HEK293T (cell line): ENCODE data around the gene NEK5.

Source experiments
- CTCF ChIA-PET: fragments of 350-600 bp; formaldehyde crosslinking; extraction: SDS; loops from one replicate; lab custom pipeline; 2021; ENCODE audit warnings: antibody characterized with exemption, inconsistent platforms; lab: Yijun Ruan, JAX
- POLR2A ChIA-PET: fragments of 350-600 bp; formaldehyde crosslinking; extraction: SDS; loops from one replicate; lab custom pipeline; 2020; ENCODE audit warnings: antibody characterized with exemption, inconsistent platforms; lab: Yijun Ruan, JAX
- DNase-seq: peaks from one replicate; pipeline ENCODE4 v3.0.0; 2012; ENCODE audit warnings: mixed read lengths; ENCODE audit errors: extremely low spot score
- BHLHE40 ChIP-seq: fragments of 450-650 bp; IDR thresholded peaks from 2 replicates; pipeline ENCODE4 v1.6.1; 2016; ENCODE audit warnings: mild to moderate bottlenecking, moderate library complexity, borderline replicate concordance
- CTBP1 ChIP-seq: fragments of 450-650 bp; IDR thresholded peaks from 2 replicates; pipeline ENCODE4 v1.6.1; 2016; ENCODE audit warnings: borderline replicate concordance
- ELF4 ChIP-seq: fragments of 450-650 bp; IDR thresholded peaks from 2 replicates; pipeline ENCODE4 v1.6.1; 2017; ENCODE audit warnings: antibody characterized with exemption
- FOXA1 ChIP-seq: fragments of 450-650 bp; IDR thresholded peaks from 2 replicates; pipeline ENCODE4 v1.6.1; 2016; ENCODE audit warnings: mild to moderate bottlenecking
- FOXK2 ChIP-seq: fragments of 450-650 bp; IDR thresholded peaks from 2 replicates; pipeline ENCODE4 v1.6.1; 2016; ENCODE audit warnings: mild to moderate bottlenecking
- FOXM1 ChIP-seq: fragments of 450-650 bp; IDR thresholded peaks from 2 replicates; pipeline ENCODE4 v1.6.1; 2017; ENCODE audit warnings: mild to moderate bottlenecking, borderline replicate concordance
- HDGF ChIP-seq: fragments of 450-650 bp; IDR thresholded peaks from 2 replicates; pipeline ENCODE4 v1.6.1; 2017; ENCODE audit warnings: antibody characterized with exemption, borderline replicate concordance
- L3MBTL2 ChIP-seq: fragments of 450-650 bp; conservative IDR thresholded peaks from 2 replicates; pipeline ENCODE4 v1.6.1; 2016; ENCODE audit warnings: mild to moderate bottlenecking
- LEF1 ChIP-seq: fragments of 450-650 bp; IDR thresholded peaks from 2 replicates; pipeline ENCODE4 v1.6.1; 2017; ENCODE audit warnings: mild to moderate bottlenecking, borderline replicate concordance
- SP1 ChIP-seq: fragments of 450-650 bp; IDR thresholded peaks from 2 replicates; pipeline ENCODE4 v1.6.1; 2017
- SUZ12 ChIP-seq: fragments of 450-650 bp; IDR thresholded peaks from 2 replicates; pipeline ENCODE4 v1.6.1; 2016; ENCODE audit warnings: mild to moderate bottlenecking
- ZNF384 ChIP-seq: fragments of 450-650 bp; IDR thresholded peaks from 2 replicates; pipeline ENCODE4 v1.6.1; 2016
- TF ChIP-seq, protein P1 (sequence below): fragments of 450-650 bp; IDR thresholded peaks from 2 replicates; pipeline ENCODE4 v1.6.1; 2016

NEK5 gene

DNA sequence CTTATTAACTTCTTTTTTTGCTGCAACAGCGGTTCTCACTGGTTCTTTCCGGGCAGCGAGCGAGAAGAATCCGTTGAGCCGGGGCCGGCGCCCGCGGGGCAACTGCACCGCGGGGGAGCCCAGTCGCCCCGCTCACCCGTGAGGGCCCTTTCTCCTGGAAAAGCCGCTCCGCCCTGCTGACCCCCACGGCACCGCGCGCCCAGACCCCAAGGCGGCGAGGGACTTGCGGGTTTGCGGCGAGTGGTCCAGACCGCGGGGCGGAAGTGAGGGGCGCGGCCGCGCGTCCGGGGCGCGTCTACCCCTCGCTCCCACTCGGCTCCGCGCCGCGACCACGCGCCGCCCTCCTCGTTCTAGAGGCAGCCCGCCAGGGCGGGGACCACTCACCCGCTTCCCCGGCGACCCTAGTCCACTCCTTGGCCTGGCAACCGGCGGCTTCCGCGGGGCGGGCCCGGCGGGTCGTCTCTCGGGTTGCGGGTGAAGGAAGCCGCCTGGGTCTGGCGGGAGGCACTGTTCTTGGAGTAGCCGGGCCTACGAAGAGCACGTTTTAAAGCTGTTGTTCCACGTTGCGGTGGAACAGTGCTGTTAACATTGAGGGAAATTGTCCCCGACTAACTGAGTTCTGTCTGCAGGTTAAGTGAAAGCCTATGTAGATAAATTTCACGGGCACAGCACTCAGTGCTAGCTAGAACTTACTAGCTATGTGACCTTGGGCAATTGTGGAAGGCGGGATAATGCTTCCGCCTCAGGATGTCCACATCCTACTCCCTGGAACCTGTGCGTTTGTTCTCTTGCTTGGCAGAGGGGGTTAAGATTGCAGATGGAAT is 30.5 kb upstream of the NEK5 start, which contains the start of gene NEK3:
Gene NEK3 (minus strand): TSS at position 439 of the 824 bp plus-strand sequence. CDS start 3,406 bp downstream, outside the sequence.
- ChIA-PET POLR2A (no interaction called here), CTCF (interaction anchor here (1.1 kb wide), 1 partner anchor 292 kb away, joined by 3 read pairs; no protein-coding TSS in a partner anchor)
- TF ChIP-seq L3MBTL2: peak; percentile 100
- TF ChIP-seq, protein P1, sequence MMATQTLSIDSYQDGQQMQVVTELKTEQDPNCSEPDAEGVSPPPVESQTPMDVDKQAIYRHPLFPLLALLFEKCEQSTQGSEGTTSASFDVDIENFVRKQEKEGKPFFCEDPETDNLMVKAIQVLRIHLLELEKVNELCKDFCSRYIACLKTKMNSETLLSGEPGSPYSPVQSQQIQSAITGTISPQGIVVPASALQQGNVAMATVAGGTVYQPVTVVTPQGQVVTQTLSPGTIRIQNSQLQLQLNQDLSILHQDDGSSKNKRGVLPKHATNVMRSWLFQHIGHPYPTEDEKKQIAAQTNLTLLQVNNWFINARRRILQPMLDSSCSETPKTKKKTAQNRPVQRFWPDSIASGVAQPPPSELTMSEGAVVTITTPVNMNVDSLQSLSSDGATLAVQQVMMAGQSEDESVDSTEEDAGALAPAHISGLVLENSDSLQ: no peak
- no peak for TF ChIP-seq CTBP1
- peak; percentile 87 for DNase-seq

DNA sequence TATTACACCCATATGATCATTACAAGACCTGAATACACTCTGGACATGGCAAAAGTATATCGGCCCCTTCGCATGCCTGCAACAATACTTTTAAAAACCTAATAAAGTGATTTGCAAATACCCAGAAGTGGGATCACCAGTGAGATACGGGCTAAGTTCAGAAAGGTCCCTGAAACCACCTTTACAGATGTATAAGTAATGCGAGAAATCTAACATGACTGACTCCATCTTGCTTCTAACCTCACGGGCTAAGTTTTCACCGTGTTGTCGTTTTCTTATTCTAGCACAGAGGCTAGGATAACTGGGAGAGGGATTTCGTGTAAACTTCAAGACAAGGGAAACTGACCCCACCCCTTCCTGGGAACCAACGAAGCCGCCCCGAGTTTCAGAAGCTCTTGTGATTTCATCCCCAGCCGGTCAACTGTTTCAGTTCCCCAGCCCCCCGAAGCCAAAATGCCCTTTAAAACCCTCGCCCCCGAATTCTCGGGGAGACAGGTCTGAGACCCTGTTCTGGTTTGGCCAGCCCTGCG is 29.8 kb upstream of the NEK5 start:
- POLR2A ChIA-PET: no interaction called here
- TF ChIP-seq L3MBTL2: peak; percentile 28; the same call in 1 of the 2 replicates
- TF ChIP-seq BHLHE40: no peak
- peak; percentile 8 for DNase-seq
- CTCF ChIA-PET: no interaction called here

GRCh38 chr13:52156724-52157261 is 27.9 kb upstream of the NEK5 start:
- TF ChIP-seq, protein P1: no peak
- TF ChIP-seq HDGF (no peak), SUZ12 (no peak), FOXK2 (no peak), BHLHE40 (no peak), CTBP1 (no peak), ELF4 (no peak), LEF1 (no peak), FOXA1 (no peak)
- POLR2A ChIA-PET: interaction anchor here (1.6 kb wide), 1 partner anchor 37 kb away, joined by 6 read pairs; no protein-coding TSS in a partner anchor
- CTCF ChIA-PET: interaction anchor here (0.7 to 1.0 kb wide), 3 partner anchors 27 to 153 kb away, joined by 3 read pairs; no protein-coding TSS in a partner anchor
- DNase-seq: no peak

GRCh38 chr13:52155177-52155576 is 26.3 kb upstream of the NEK5 start:
- no peak for TF ChIP-seq SUZ12
- no peak for TF ChIP-seq HDGF
- CTCF ChIA-PET: no interaction called here
- POLR2A ChIA-PET: no interaction called here
- no peak for DNase-seq

- no peak for DNase-seq
- ChIA-PET POLR2A (no interaction called here), CTCF (no interaction called here)
- TF ChIP-seq HDGF (no peak), SP1 (no peak)
Measured at GRCh38 chr13:52147225-52147624, 18.4 kb upstream of the NEK5 start.

DNA sequence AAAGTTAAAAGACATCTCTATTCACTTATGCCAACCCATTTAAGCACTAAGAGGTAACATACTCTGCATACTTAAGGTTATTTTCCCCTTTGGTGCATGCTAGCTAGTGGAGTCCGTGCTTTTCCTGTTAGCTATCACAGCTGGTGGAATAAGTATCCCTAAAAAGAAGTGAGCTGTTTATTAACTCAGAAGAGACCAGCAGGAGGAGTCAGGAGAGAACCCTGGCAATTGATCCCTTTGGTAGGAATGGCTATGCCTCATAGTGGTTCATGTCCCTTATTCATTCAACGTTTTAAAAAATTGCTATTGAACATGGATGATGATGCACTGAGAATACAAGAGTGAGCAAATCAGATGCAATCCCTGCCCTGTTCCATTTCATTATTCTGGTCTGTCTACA is 12.4 kb upstream of the NEK5 start:
- ChIA-PET POLR2A (no interaction called here), CTCF (no interaction called here)
- no peak for DNase-seq
- TF ChIP-seq FOXM1: no peak
- TF ChIP-seq ZNF384: no peak
- no peak for TF ChIP-seq SUZ12
- no peak for TF ChIP-seq HDGF
- TF ChIP-seq SP1: no peak

GRCh38 chr13:52137489-52137888 is 8.6 kb upstream of the NEK5 start:
- no peak for DNase-seq
- TF ChIP-seq BHLHE40 (no peak), FOXK2 (no peak), SP1 (no peak), CTBP1 (no peak), FOXA1 (no peak), FOXM1 (no peak), LEF1 (no peak), HDGF (no peak)
- POLR2A ChIA-PET: interaction anchor here (1.0 kb wide), 1 partner anchor 8 kb away, joined by 3 read pairs; no protein-coding TSS in a partner anchor
- CTCF ChIA-PET: no interaction called here

DNA sequence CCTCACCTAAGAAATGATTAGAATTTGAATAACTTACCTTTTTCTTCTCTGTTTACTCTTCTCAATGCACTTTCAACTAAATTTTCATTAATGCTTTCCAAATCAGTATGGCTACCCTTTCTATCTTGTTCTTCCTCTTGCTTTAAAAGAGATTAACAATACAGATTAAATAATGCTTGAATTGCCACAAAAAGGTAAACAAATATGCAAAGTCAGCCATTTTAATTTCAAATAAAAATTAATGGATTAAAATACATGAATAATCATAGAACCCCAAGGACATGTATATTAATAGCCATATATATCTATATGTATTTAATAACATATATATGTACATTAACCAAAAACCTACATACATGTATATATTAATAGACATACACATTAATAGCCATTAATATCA is 7.9 kb upstream of the NEK5 start:
- ChIA-PET POLR2A (interaction anchor here (1.0 kb wide), 1 partner anchor 7 kb away, joined by 3 read pairs; no protein-coding TSS in a partner anchor), CTCF (no interaction called here)
- TF ChIP-seq ZNF384 (no peak), SP1 (no peak)
- no peak for DNase-seq
